SK-N-SH treated with all-trans-retinoic acid at 6 μM for 48 hours (cell line): ENCODE measurements around the gene OR9Q1.

Source experiments
- ARNTL ChIP-seq: fragments of 450-650 bp; formaldehyde crosslinking; IDR thresholded peaks from 2 replicates; pipeline ENCODE4 v1.5.0; 2020; ENCODE audit warnings: low read depth, mild to moderate bottlenecking, moderate library complexity, borderline replicate concordance
- ESRRG ChIP-seq: fragments of 250-450 bp; sonication (Bioruptor Pico); IDR thresholded peaks from 2 replicates; pipeline ENCODE4 v1.6.1; 2021; ENCODE audit warnings: mild to moderate bottlenecking
- GLIS3 ChIP-seq: fragments of 250-450 bp; sonication (Bioruptor Pico); IDR thresholded peaks from 2 replicates; pipeline ENCODE4 v1.5.0; 2020; ENCODE audit warnings: mild to moderate bottlenecking, moderate library complexity
- RARB ChIP-seq: fragments of 250-450 bp; sonication (Bioruptor Pico); IDR thresholded peaks from 2 replicates; pipeline ENCODE4 v1.8.0; 2021; ENCODE audit warnings: mild to moderate bottlenecking, moderate library complexity
- TCF4 ChIP-seq: fragments of 250-450 bp; sonication (Bioruptor Pico); IDR thresholded peaks from 2 replicates; pipeline ENCODE4 v1.8.0; 2021; ENCODE audit warnings: mild to moderate bottlenecking, moderate library complexity, borderline replicate concordance
- ZFP3 ChIP-seq: fragments of 250-450 bp; sonication (Bioruptor Pico); IDR thresholded peaks from 2 replicates; pipeline ENCODE4 v1.5.0; 2020; ENCODE audit warnings: mild to moderate bottlenecking, moderate library complexity
- ZFP30 ChIP-seq: fragments of 450-650 bp; formaldehyde crosslinking; IDR thresholded peaks from 2 replicates; pipeline ENCODE4 v1.5.0; 2022; ENCODE audit warnings: mild to moderate bottlenecking, moderate library complexity
- ZNF70 ChIP-seq: fragments of 450-650 bp; formaldehyde crosslinking; IDR thresholded peaks from 2 replicates; pipeline ENCODE4 v1.5.0; 2020; ENCODE audit warnings: mild to moderate bottlenecking, moderate library complexity
- TF ChIP-seq, protein P1 (sequence below): fragments of 250-450 bp; sonication (Bioruptor Pico); IDR thresholded peaks from 2 replicates; pipeline ENCODE4 v1.5.0; 2020; ENCODE audit warnings: mild to moderate bottlenecking, moderate library complexity
- TF ChIP-seq, protein P2 (sequence below): fragments of 250-450 bp; sonication (Bioruptor Pico); IDR thresholded peaks from 2 replicates; pipeline ENCODE4 v1.8.0; 2020; ENCODE audit warnings: mild to moderate bottlenecking, moderate library complexity, borderline replicate concordance
- TF ChIP-seq, protein P3 (sequence below): fragments of 250-450 bp; sonication (Bioruptor Pico); IDR thresholded peaks from 2 replicates; pipeline ENCODE4 v1.8.0; 2021; ENCODE audit warnings: low read depth, mild to moderate bottlenecking, moderate library complexity, borderline replicate concordance
- TF ChIP-seq, protein P4 (sequence below): fragments of 250-450 bp; sonication (Bioruptor Pico); IDR thresholded peaks from 2 replicates; pipeline ENCODE4 v1.5.1; 2020; ENCODE audit warnings: low read depth, mild to moderate bottlenecking, moderate library complexity

DNA sequence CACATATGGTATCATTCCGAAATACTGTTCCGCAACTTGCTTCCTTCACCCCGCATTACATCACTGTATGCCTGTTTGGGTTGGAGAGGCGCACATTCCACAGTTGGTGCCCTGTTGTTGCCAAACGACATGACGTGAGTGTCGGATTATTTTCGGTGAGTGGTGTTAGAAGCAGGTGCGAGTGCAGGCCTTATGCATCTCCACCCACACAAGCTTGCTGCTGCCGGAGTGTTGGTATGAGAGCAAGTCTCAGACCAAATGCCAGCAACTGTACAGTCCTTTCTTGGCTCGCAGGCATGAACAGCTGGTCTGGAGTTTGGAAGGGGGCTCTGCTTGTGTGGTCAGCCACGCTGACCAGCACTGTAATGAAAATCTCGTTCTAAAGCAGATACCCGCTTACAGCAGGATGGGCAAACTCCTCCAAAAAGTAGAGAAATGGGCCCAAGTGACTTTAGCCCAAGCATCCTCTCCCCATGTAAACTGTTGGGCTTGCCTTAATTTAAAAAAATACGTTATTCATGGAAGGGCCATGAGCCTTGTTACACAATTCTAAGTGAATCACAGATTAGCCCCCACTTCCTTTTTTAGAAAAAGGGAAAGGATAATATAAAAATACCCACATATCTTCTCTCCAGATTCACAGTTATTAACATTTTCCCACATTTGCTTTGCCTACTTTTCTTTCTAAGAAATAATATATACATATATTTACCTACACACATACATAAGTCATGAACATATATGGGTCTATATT lies 48.7 kb upstream of the OR9Q1 start:
- TF ChIP-seq, protein P1, sequence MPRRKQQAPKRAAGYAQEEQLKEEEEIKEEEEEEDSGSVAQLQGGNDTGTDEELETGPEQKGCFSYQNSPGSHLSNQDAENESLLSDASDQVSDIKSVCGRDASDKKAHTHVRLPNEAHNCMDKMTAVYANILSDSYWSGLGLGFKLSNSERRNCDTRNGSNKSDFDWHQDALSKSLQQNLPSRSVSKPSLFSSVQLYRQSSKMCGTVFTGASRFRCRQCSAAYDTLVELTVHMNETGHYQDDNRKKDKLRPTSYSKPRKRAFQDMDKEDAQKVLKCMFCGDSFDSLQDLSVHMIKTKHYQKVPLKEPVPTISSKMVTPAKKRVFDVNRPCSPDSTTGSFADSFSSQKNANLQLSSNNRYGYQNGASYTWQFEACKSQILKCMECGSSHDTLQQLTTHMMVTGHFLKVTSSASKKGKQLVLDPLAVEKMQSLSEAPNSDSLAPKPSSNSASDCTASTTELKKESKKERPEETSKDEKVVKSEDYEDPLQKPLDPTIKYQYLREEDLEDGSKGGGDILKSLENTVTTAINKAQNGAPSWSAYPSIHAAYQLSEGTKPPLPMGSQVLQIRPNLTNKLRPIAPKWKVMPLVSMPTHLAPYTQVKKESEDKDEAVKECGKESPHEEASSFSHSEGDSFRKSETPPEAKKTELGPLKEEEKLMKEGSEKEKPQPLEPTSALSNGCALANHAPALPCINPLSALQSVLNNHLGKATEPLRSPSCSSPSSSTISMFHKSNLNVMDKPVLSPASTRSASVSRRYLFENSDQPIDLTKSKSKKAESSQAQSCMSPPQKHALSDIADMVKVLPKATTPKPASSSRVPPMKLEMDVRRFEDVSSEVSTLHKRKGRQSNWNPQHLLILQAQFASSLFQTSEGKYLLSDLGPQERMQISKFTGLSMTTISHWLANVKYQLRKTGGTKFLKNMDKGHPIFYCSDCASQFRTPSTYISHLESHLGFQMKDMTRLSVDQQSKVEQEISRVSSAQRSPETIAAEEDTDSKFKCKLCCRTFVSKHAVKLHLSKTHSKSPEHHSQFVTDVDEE (CRISPR knock-in tag), result no peak
- no peak for TF ChIP-seq ARNTL (CRISPR knock-in tag)
- TF ChIP-seq RARB (CRISPR knock-in tag), result no peak
- TF ChIP-seq ESRRG (CRISPR knock-in tag), result no peak
- TF ChIP-seq, protein P2, sequence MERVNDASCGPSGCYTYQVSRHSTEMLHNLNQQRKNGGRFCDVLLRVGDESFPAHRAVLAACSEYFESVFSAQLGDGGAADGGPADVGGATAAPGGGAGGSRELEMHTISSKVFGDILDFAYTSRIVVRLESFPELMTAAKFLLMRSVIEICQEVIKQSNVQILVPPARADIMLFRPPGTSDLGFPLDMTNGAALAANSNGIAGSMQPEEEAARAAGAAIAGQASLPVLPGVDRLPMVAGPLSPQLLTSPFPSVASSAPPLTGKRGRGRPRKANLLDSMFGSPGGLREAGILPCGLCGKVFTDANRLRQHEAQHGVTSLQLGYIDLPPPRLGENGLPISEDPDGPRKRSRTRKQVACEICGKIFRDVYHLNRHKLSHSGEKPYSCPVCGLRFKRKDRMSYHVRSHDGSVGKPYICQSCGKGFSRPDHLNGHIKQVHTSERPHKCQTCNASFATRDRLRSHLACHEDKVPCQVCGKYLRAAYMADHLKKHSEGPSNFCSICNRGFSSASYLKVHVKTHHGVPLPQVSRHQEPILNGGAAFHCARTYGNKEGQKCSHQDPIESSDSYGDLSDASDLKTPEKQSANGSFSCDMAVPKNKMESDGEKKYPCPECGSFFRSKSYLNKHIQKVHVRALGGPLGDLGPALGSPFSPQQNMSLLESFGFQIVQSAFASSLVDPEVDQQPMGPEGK (CRISPR knock-in tag), result no peak
- TF ChIP-seq GLIS3 (CRISPR knock-in tag), result no peak
- no peak for TF ChIP-seq ZFP3 (CRISPR knock-in tag)
- TF ChIP-seq ZFP30 (CRISPR knock-in tag), result no peak
- TF ChIP-seq, protein P3, sequence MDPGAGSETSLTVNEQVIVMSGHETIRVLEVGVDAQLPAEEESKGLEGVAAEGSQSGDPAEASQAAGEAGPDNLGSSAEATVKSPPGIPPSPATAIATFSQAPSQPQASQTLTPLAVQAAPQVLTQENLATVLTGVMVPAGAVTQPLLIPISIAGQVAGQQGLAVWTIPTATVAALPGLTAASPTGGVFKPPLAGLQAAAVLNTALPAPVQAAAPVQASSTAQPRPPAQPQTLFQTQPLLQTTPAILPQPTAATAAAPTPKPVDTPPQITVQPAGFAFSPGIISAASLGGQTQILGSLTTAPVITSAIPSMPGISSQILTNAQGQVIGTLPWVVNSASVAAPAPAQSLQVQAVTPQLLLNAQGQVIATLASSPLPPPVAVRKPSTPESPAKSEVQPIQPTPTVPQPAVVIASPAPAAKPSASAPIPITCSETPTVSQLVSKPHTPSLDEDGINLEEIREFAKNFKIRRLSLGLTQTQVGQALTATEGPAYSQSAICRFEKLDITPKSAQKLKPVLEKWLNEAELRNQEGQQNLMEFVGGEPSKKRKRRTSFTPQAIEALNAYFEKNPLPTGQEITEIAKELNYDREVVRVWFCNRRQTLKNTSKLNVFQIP (CRISPR knock-in tag), result no peak
- no peak for TF ChIP-seq ZNF70
- TF ChIP-seq TCF4 (CRISPR knock-in tag), result no peak
- TF ChIP-seq, protein P4, sequence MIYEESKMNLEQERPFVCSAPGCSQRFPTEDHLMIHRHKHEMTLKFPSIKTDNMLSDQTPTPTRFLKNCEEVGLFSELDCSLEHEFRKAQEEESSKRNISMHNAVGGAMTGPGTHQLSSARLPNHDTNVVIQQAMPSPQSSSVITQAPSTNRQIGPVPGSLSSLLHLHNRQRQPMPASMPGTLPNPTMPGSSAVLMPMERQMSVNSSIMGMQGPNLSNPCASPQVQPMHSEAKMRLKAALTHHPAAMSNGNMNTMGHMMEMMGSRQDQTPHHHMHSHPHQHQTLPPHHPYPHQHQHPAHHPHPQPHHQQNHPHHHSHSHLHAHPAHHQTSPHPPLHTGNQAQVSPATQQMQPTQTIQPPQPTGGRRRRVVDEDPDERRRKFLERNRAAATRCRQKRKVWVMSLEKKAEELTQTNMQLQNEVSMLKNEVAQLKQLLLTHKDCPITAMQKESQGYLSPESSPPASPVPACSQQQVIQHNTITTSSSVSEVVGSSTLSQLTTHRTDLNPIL (CRISPR knock-in tag), result no peak
